Measurements from ENCODE around the gene TAAR5. TPM values are rescaled to one million over a fixed set of nuclear protein-coding genes. Genes with fewer than 3 reads are reported as not detected.
"Not testable (repeated sequence)": the region's sequence is repeated elsewhere in the genome, so short reads cannot be mapped to it uniquely, and the experiment has no call there.

The TAAR5 gene
- total RNA-seq, 1 donor from 2014 or later = not detected

DNA sequence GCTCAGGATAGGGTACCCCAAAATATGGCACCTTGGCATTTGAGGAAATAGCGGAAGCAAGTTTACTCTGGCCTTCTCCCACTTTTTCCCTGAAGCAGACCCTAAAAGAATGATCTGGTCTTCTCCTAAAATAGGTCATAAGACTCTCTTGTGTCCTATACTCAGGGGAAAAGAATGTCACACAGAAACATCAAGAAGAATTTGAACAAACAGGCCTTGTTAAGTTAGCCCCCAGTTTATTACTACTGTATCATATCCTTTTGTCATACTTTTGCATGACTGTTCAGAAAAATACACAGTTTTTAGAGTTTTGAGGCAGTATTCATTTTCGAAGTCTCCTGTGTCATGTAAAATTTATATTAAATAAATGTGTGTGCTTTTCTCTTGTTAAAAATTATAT, 22.1 kb upstream of the TAAR5 start:
- Mint-ChIP-seq H3K27me3 (ENCODE audit: unreplicated experiment) (peaks cover 17% of the 10 kb centered on the region), H3K9me3 (ENCODE audit: unreplicated experiment) (no peaks in the 10 kb centered on the region), H3K4me1 (ENCODE audit: unreplicated experiment) (no peaks in the 10 kb centered on the region), H3K36me3 (ENCODE audit: unreplicated experiment) (no peaks in the 10 kb centered on the region), H3K27ac (ENCODE audit: unreplicated experiment) (no peak overlapping the region), H3K4me3 (ENCODE audit: unreplicated experiment) (no peak overlapping the region)
- DNase-seq (ENCODE audit: extremely low spot score, unreplicated experiment) = no peak
- TF ChIP-seq, protein P1, sequence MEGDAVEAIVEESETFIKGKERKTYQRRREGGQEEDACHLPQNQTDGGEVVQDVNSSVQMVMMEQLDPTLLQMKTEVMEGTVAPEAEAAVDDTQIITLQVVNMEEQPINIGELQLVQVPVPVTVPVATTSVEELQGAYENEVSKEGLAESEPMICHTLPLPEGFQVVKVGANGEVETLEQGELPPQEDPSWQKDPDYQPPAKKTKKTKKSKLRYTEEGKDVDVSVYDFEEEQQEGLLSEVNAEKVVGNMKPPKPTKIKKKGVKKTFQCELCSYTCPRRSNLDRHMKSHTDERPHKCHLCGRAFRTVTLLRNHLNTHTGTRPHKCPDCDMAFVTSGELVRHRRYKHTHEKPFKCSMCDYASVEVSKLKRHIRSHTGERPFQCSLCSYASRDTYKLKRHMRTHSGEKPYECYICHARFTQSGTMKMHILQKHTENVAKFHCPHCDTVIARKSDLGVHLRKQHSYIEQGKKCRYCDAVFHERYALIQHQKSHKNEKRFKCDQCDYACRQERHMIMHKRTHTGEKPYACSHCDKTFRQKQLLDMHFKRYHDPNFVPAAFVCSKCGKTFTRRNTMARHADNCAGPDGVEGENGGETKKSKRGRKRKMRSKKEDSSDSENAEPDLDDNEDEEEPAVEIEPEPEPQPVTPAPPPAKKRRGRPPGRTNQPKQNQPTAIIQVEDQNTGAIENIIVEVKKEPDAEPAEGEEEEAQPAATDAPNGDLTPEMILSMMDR (IDR thresholded peaks at IDR 0.05) = no peak

DNA sequence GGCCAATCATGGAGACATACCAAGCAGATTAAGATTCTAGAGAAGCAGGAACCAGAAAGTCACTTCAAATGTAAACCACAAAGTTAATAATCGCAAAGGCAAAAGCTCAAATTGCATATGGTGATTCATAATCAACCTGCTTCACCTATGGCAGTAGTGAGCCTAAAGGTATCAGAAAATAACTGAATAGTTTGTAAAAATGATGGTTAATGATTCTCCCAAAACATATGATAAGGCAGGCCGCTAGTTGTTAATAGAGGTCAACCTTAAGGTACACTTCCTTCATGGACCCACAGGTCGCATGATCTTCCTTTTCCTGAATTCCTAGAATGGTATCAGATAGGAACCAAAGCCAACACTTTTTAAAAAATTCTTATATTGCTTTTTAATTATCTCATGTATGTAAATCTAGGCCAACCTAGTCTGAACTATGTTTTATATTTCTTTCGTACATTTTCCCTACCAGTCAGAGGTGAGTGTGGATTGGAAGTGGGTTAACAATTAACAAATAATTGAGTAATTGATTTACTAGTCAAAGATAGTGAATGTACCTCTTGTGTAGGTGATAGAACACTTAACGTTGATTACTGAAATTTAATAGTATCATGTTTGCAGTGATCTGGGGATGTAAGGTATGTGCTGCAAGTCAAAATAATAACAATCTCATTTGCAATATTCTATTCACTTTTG, 18.1 kb upstream of the TAAR5 start:
- Mint-ChIP-seq H3K4me1 (ENCODE audit: unreplicated experiment) (no peaks in the 10 kb centered on the region), H3K27ac (ENCODE audit: unreplicated experiment) (no peak overlapping the region), H3K36me3 (ENCODE audit: unreplicated experiment) (no peaks in the 10 kb centered on the region), H3K4me3 (ENCODE audit: unreplicated experiment) (no peak overlapping the region), H3K9me3 (ENCODE audit: unreplicated experiment) (no peaks in the 10 kb centered on the region), H3K27me3 (ENCODE audit: unreplicated experiment) (peaks cover 15% of the 10 kb centered on the region)
- TF ChIP-seq, protein P1 (IDR thresholded peaks at IDR 0.05) = no peak
- no peak for DNase-seq (ENCODE audit: extremely low spot score, unreplicated experiment)

DNA sequence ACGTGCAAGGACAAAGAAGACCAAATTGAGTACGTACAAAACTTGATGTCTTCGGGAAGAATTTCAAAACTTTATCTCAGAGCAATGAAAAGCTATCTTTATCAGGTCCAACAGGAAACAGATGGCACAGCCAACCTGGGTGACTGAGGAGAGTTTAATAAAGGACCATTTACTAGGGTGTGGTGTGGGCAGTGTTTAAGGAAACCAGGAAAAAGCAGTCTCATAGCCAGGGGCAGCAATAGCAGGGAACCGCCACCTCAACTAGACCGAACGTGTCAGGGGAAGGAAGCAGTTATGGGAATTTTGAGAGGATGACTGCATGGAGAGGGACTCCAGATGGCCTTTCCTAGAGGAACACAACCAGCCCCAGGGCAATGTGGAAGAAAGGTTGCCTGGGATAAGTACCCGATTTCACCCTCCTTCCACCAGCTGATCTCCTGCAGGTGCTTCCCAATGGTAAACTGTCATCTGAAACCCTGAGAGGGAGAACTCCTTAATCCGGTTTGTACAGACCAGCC, 15.2 kb upstream of the TAAR5 start:
- Mint-ChIP-seq H3K36me3 (ENCODE audit: unreplicated experiment) (no peaks in the 10 kb centered on the region), H3K27ac (ENCODE audit: unreplicated experiment) (no peak overlapping the region), H3K27me3 (ENCODE audit: unreplicated experiment) (peaks cover 12% of the 10 kb centered on the region), H3K4me1 (ENCODE audit: unreplicated experiment) (no peaks in the 10 kb centered on the region), H3K4me3 (ENCODE audit: unreplicated experiment) (no peak overlapping the region), H3K9me3 (ENCODE audit: unreplicated experiment) (no peaks in the 10 kb centered on the region)
- no peak for DNase-seq (ENCODE audit: extremely low spot score, unreplicated experiment)
- TF ChIP-seq, protein P1 (IDR thresholded peaks at IDR 0.05) = no peak

DNA sequence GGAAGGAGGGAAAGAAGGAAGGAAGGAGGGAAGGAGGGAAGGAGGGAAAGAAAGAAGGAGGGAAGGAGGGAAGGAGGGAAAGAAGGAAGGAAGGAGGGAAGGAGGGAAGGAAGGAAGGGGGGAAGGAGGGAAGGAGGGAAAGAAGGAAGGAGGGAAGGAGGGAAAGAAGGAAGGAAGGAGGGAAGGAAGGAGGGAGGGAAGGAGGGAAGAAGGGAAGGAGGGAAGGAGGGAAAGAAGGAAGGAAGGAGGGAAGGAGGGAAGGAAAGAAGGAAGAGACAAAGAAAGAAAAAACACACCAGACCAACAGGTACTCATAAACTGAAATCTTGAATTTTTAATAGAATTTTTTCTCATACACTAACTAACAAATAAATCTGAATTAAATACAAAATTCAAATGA, 11.4 kb upstream of the TAAR5 start:
- not testable (repeated sequence) for DNase-seq (ENCODE audit: extremely low spot score, unreplicated experiment); H3K4me1 Mint-ChIP-seq (ENCODE audit: unreplicated experiment); H3K36me3 Mint-ChIP-seq (ENCODE audit: unreplicated experiment); H3K27ac Mint-ChIP-seq (ENCODE audit: unreplicated experiment); H3K4me3 Mint-ChIP-seq (ENCODE audit: unreplicated experiment); H3K9me3 Mint-ChIP-seq (ENCODE audit: unreplicated experiment)
- H3K27me3 Mint-ChIP-seq (ENCODE audit: unreplicated experiment) = peaks cover 27% of the 10 kb centered on the region

DNA sequence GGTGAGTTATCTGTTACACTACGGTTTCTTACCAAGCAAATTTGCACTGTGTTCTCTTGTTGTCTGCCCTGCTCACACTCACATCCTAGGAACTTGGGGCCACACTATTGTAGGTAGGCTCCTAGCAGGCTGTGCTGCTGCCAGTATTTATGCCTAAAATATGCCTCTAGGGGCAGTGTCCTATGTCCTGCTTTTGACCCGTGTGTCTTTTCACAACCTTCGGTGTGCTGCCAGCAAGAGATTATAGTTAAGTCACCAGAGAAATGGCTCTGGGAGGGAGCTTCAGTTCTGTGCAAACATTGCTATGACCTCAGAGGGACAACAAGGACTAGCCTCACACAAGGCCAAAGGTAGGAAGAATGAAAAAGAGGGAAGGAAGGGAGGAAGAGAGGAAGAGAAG, 8.9 kb upstream of the TAAR5 start:
- peaks cover 26% of the 10 kb centered on the region for H3K27me3 Mint-ChIP-seq (ENCODE audit: unreplicated experiment)
- H3K36me3 Mint-ChIP-seq (ENCODE audit: unreplicated experiment) = no peaks in the 10 kb centered on the region
- H3K27ac Mint-ChIP-seq (ENCODE audit: unreplicated experiment) = no peak overlapping the region
- no peaks in the 10 kb centered on the region for H3K9me3 Mint-ChIP-seq (ENCODE audit: unreplicated experiment)
- no peak overlapping the region for H3K4me3 Mint-ChIP-seq (ENCODE audit: unreplicated experiment)
- no peaks in the 10 kb centered on the region for H3K4me1 Mint-ChIP-seq (ENCODE audit: unreplicated experiment)
- no peak for DNase-seq (ENCODE audit: extremely low spot score, unreplicated experiment)
- TF ChIP-seq, protein P1 (IDR thresholded peaks at IDR 0.05) = no peak
